Measurements from ENCODE around the gene DST.

DST gene

GRCh38 chr6:56642366-56643261 is at the start of gene DST:
DST (minus strand) TSS chr6:56642889.
- peak; percentile 96 for DNase-seq (ENCODE audit: low read depth)
- TF ChIP-seq CTCF (conservative IDR thresholded peaks at IDR 0.05; ENCODE audit: low read length): no peak
- peak within 1 kb of the TSS; percentile 5; the same call in 1 of the 2 replicates for H3K4me3 ChIP-seq (ENCODE audit: low read length)

- TF ChIP-seq CTCF (conservative IDR thresholded peaks at IDR 0.05; ENCODE audit: low read length): no peak
- peak overlapping the region; percentile 59 for H3K4me3 ChIP-seq (ENCODE audit: low read length)
- no peak for DNase-seq (ENCODE audit: low read depth)
Measured at GRCh38 chr6:56691814-56692213, 49.1 kb upstream of the DST start.

GRCh38 chr6:56691286-56691595 is 48.6 kb upstream of the DST start:
- TF ChIP-seq CTCF (conservative IDR thresholded peaks at IDR 0.05; ENCODE audit: low read length): no peak
- DNase-seq (ENCODE audit: low read depth): no peak
- H3K4me3 ChIP-seq (ENCODE audit: low read length): peak overlapping the region; percentile 59

- H3K4me3 ChIP-seq (ENCODE audit: low read length): peak overlapping the region; percentile 59
- TF ChIP-seq CTCF (conservative IDR thresholded peaks at IDR 0.05; ENCODE audit: low read length): no peak
- peak; percentile 87 for DNase-seq (ENCODE audit: low read depth)
Measured at GRCh38 chr6:56690519-56691285, 48.0 kb upstream of the DST start.

- DNase-seq (ENCODE audit: low read depth): no peak
- no peak overlapping the region for H3K4me3 ChIP-seq (ENCODE audit: low read length)
- TF ChIP-seq CTCF (conservative IDR thresholded peaks at IDR 0.05; ENCODE audit: low read length): no peak
Measured at GRCh38 chr6:56689663-56690062, 47.0 kb upstream of the DST start.

- H3K4me3 ChIP-seq (ENCODE audit: low read length): peak overlapping the region; percentile 4; the same call in 1 of the 2 replicates
- no peak for DNase-seq (ENCODE audit: low read depth)
- no peak for TF ChIP-seq CTCF (conservative IDR thresholded peaks at IDR 0.05; ENCODE audit: low read length)
Measured at GRCh38 chr6:56689114-56689513, 46.4 kb upstream of the DST start.
